PC-9 (cell line): ENCODE measurements around the gene USF2. TPM values are rescaled to one million over a fixed set of nuclear protein-coding genes. Genes with fewer than 3 reads are reported as not detected.
"Not testable (repeated sequence)": the region's sequence is repeated elsewhere in the genome, so short reads cannot be mapped to it uniquely, and the experiment has no call there.

Experiments used
- BruUV-seq: library from RNA; stranded (reverse); fragments of 400-500 nt; replicated peaks from 2 replicates; lab custom pipeline; 2021; lab: Mats Ljungman, UMichigan
- CTCF ChIA-PET: fragments of 300-600 bp; sonication (Branson Sonifier 250); formaldehyde crosslinking; loops from one replicate; lab custom pipeline; 2022; ENCODE audit warnings: antibody characterized with exemption; lab: Charles Lee
- POLR2A ChIA-PET: fragments of 300-600 bp; sonication (Branson Sonifier 250); formaldehyde crosslinking; loops from one replicate; lab custom pipeline; 2022; ENCODE audit warnings: antibody characterized with exemption; ENCODE audit not compliant: unreplicated experiment; lab: Charles Lee
- DNase-seq, 2 experiments: peaks; one replicate each; pipeline versions ENCODE4 v3.0.0 to v3.0.0-alpha.2; 2015 to 2022; ENCODE audit warnings: mixed read lengths in 1 of 2
- H2AFZ ChIP-seq: fragments of 200-600 bp; sonication (generic); 2 replicates; pipeline ENCODE4 v1.8.1; 2017; ENCODE audit warnings: antibody characterized with exemption
- H3F3A ChIP-seq: fragments of 200-600 bp; sonication (generic); 2 replicates; pipeline ENCODE4 v1.8.1; 2017; ENCODE audit warnings: antibody characterized with exemption, mild to moderate bottlenecking, low read depth; ENCODE audit not compliant: insufficient read depth
- H3K27ac ChIP-seq: fragments of 200-600 bp; sonication (generic); 2 replicates; pipeline ENCODE4 v1.6.1; 2016; ENCODE audit warnings: mixed run types
- H3K27me3 ChIP-seq: fragments of 200-600 bp; sonication (generic); 2 replicates; pipeline ENCODE4 v1.6.1; 2016; ENCODE audit warnings: low read depth, mixed run types; ENCODE audit not compliant: insufficient read depth
- H3K36me3 ChIP-seq: fragments of 200-600 bp; sonication (generic); 2 replicates; pipeline ENCODE4 v1.6.1; 2016; ENCODE audit warnings: low read depth, mixed run types
- H3K4me1 ChIP-seq: fragments of 200-600 bp; sonication (generic); replicated peaks from 2 replicates; pipeline ENCODE4 v1.6.1; 2016; ENCODE audit warnings: mixed run types; ENCODE audit not compliant: insufficient read depth
- H3K4me2 ChIP-seq: fragments of 200-600 bp; sonication (generic); 2 replicates; pipeline ENCODE4 v1.6.1; 2017; ENCODE audit warnings: mixed run types
- H3K4me3 ChIP-seq: fragments of 200-600 bp; sonication (generic); 2 replicates; pipeline ENCODE4 v1.6.1; 2016; ENCODE audit warnings: mixed run types
- H3K79me2 ChIP-seq: fragments of 200-600 bp; sonication (generic); 2 replicates; pipeline ENCODE4 v1.6.1; 2017; ENCODE audit warnings: low read depth, mixed run types
- H3K9me2 ChIP-seq: fragments of 200-600 bp; sonication (generic); 2 replicates; pipeline ENCODE4 v1.8.1; 2017; ENCODE audit warnings: mild to moderate bottlenecking; ENCODE audit not compliant: insufficient read depth
- H3K9me3 ChIP-seq: fragments of 200-600 bp; sonication (generic); 2 replicates; pipeline ENCODE4 v1.8.1; 2016; ENCODE audit warnings: low read depth; ENCODE audit not compliant: insufficient read depth
- H4K20me1 ChIP-seq: fragments of 200-600 bp; sonication (generic); 2 replicates; pipeline ENCODE4 v1.8.1; 2017; ENCODE audit not compliant: insufficient read depth
- CTCF ChIP-seq: fragments of 200-600 bp; sonication (generic); conservative IDR thresholded peaks from 2 replicates; pipeline ENCODE4 v1.6.1; 2017; ENCODE audit warnings: mixed run types, antibody characterized with exemption, mild to moderate bottlenecking, moderate library complexity
- EZH2 ChIP-seq: fragments of 200-600 bp; sonication (generic); IDR thresholded peaks from 2 replicates; pipeline ENCODE4 v1.8.0; 2017; ENCODE audit warnings: antibody characterized with exemption, low read depth
- intact Hi-C: fragments of 100-400 bp; cut with micrococcal nuclease; formaldehyde crosslinking; loops from one replicate; pipeline ENCODE4 v1.10.0; 2022; ENCODE audit not compliant: unreplicated experiment
- total RNA-seq: library from RNA; stranded (reverse); gene quantifications from 2 replicates; pipeline ENCODE4 v1.2.3, GENCODE V29; 2021

Gene USF2
- total RNA-seq, 1 experiment from 2014 or later = 98.2 TPM

- H3K36me3 ChIP-seq = no peaks in the 10 kb centered on the region
- ChIA-PET CTCF (no interaction called here), POLR2A (no interaction called here)
- H3K79me2 ChIP-seq = no peaks in the 10 kb centered on the region
- H3K4me3 ChIP-seq = no peak overlapping the region
- peaks cover 4% of the 10 kb centered on the region; the same call in 1 of the 2 replicates for H3F3A ChIP-seq
- peaks cover 5% of the 10 kb centered on the region; the same call in 1 of the 2 replicates for H3K9me3 ChIP-seq
- no peak overlapping the region for H2AFZ ChIP-seq
- peaks cover 9% of the 10 kb centered on the region; the same call in 1 of the 2 replicates for H3K4me1 ChIP-seq
- no peak overlapping the region for H3K4me2 ChIP-seq
- intact Hi-C loops = no loop called here
- no peaks in the 10 kb centered on the region for H3K27me3 ChIP-seq
- DNase-seq = peak in 1 of 2 experiments; percentile 43
- no TSS peak for BruUV-seq
- no peaks in the 10 kb centered on the region for H3K9me2 ChIP-seq
- H3K27ac ChIP-seq = no peak overlapping the region
- no peaks in the 10 kb centered on the region for H4K20me1 ChIP-seq
- TF ChIP-seq EZH2 (no peak), CTCF (no peak)
Observed at GRCh38 chr19:35220315-35220921, 48.3 kb upstream of the USF2 start.

- BruUV-seq, H3K9me2 ChIP-seq, H3K4me2 ChIP-seq, H3K9me3 ChIP-seq, DNase-seq, H3K4me1 ChIP-seq, POLR2A ChIA-PET, H3K4me3 ChIP-seq, H3F3A ChIP-seq, H3K36me3 ChIP-seq, H3K79me2 ChIP-seq, intact Hi-C loops, H2AFZ ChIP-seq, H4K20me1 ChIP-seq, H3K27ac ChIP-seq, H3K27me3 ChIP-seq, CTCF ChIA-PET: not testable (repeated sequence)
Observed at GRCh38 chr19:35220973-35221590, 47.7 kb upstream of the USF2 start.

DNA sequence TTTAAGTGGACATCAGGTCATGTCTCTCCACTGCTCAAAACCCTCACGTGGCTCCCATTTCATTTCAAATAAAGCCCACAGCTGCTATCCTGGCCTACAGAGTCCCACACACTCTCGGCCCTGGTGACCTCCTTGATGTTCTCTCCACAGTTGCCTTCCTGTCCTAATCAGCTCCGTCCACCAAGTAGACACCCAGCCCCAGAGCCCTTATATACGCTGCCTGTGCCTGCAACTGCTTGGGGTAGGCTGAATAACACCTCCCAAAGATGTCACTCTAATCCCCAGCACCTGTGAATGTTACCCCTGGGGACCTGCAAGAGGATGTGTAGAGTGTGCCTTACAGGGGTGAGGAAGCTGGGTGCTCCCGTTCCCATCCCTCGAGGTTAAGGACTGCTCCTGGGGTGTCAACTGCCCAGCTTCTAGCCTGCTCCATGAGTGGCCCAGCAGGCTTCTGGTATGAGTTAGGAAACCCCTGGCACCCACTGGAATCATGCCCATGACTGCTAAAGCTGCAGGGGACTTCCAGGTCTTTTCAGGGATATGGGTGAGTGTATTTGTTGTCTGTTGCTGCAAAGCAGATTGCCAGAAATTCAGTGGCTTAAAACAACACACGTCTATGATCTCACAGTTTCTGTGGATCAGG, 46.3 kb upstream of the USF2 start:
- no peaks in the 10 kb centered on the region for H4K20me1 ChIP-seq
- CTCF ChIA-PET = interaction anchor here (0.6 kb wide), 1 partner anchor 46 kb away, joined by 4 read pairs; no protein-coding TSS in a partner anchor

More for the DNA sequence above, 46.3 kb upstream of the USF2 start:
- Histone ChIP-seq H3K79me2 (no peaks in the 10 kb centered on the region), H3K36me3 (no peaks in the 10 kb centered on the region), H3F3A (no peaks in the 10 kb centered on the region), H3K4me1 (no peaks in the 10 kb centered on the region), H2AFZ (no peak overlapping the region), H3K27me3 (no peaks in the 10 kb centered on the region), H3K9me3 (peaks cover 5% of the 10 kb centered on the region; the same call in 1 of the 2 replicates), H3K4me2 (no peak overlapping the region), H3K9me2 (no peaks in the 10 kb centered on the region), H3K4me3 (no peak overlapping the region), H3K27ac (no peak overlapping the region)
- BruUV-seq = no TSS peak
- POLR2A ChIA-PET = no interaction called here
- no peak for DNase-seq
- TF ChIP-seq CTCF (no peak), EZH2 (no peak)
- intact Hi-C loops = no loop called here
